KMS-11 (cell line): ENCODE data around the gene NEK5.

Source experiments
- H2AFZ ChIP-seq: fragments of 200-600 bp; sonication (generic); 2 replicates; pipeline ENCODE4 v1.6.1; 2016; ENCODE audit warnings: antibody characterized with exemption, mixed run types, low read depth
- H3K27ac ChIP-seq: fragments of 200-600 bp; sonication (generic); 2 replicates; pipeline ENCODE4 v1.6.1; 2016; ENCODE audit warnings: mild to moderate bottlenecking, mixed run types
- H3K27me3 ChIP-seq: fragments of 200-600 bp; sonication (generic); 2 replicates; pipeline ENCODE4 v1.6.1; 2017; ENCODE audit warnings: mild to moderate bottlenecking, low read depth, mixed run types, moderate library complexity; ENCODE audit not compliant: insufficient read depth
- H3K36me3 ChIP-seq: fragments of 200-600 bp; sonication (generic); 2 replicates; pipeline ENCODE4 v1.6.1; 2017; ENCODE audit warnings: mild to moderate bottlenecking, mixed run types; ENCODE audit not compliant: insufficient read depth
- H3K4me1 ChIP-seq: fragments of 200-600 bp; sonication (generic); 2 replicates; pipeline ENCODE4 v1.6.1; 2016; ENCODE audit warnings: mild to moderate bottlenecking, low read depth, mixed run types; ENCODE audit not compliant: poor library complexity, severe bottlenecking
- H3K4me2 ChIP-seq: fragments of 200-600 bp; sonication (generic); 2 replicates; pipeline ENCODE4 v1.7.0; 2016; ENCODE audit warnings: mild to moderate bottlenecking, mixed run types
- H3K4me3 ChIP-seq: fragments of 200-600 bp; sonication (generic); IDR thresholded peaks from 2 replicates; pipeline ENCODE4 v1.6.1; 2017; ENCODE audit warnings: low read depth, low read length, mixed read lengths; ENCODE audit not compliant: insufficient read depth
- H3K79me2 ChIP-seq: fragments of 200-600 bp; sonication (generic); 2 replicates; pipeline ENCODE4 v1.6.1; 2016; ENCODE audit warnings: low read depth, mixed run types; ENCODE audit not compliant: insufficient read depth
- H3K9ac ChIP-seq: fragments of 200-600 bp; sonication (generic); 2 replicates; pipeline ENCODE4 v1.6.1; 2016; ENCODE audit warnings: mild to moderate bottlenecking, mixed run types
- H4K20me1 ChIP-seq: fragments of 200-600 bp; sonication (generic); 2 replicates; pipeline ENCODE4 v1.6.1; 2016; ENCODE audit warnings: mild to moderate bottlenecking, mixed run types; ENCODE audit not compliant: insufficient read depth
- CTCF ChIP-seq: fragments of 200-600 bp; sonication (generic); conservative IDR thresholded peaks from 2 replicates; pipeline ENCODE4 v1.6.1; 2017; ENCODE audit warnings: low read depth, mild to moderate bottlenecking, antibody characterized with exemption, low read length, moderate library complexity, mixed read lengths

The NEK5 gene

GRCh38 chr13:52001120-52001731, 127.6 kb downstream of the NEK5 start:
- H3K79me2 ChIP-seq, result no peaks in the 10 kb centered on the region

GRCh38 chr13:51999921-52000320, 129.0 kb downstream of the NEK5 start:
- H3K36me3 ChIP-seq, result no peaks in the 10 kb centered on the region
- H3K4me1 ChIP-seq, result peaks cover 4% of the 10 kb centered on the region

More at GRCh38 chr13:52001120-52001731, 127.6 kb downstream of the NEK5 start:
- no peak overlapping the region for H3K4me2 ChIP-seq
- no peaks in the 10 kb centered on the region for H4K20me1 ChIP-seq
- no peak overlapping the region for H3K27ac ChIP-seq
- peak; percentile 53 for TF ChIP-seq CTCF
- H3K36me3 ChIP-seq, result no peaks in the 10 kb centered on the region
- no peaks in the 10 kb centered on the region for H3K27me3 ChIP-seq
- H3K4me1 ChIP-seq, result peaks cover 4% of the 10 kb centered on the region
- no peak overlapping the region for H2AFZ ChIP-seq
- H3K4me3 ChIP-seq, result no peak overlapping the region
- H3K9ac ChIP-seq, result no peak overlapping the region

DNA sequence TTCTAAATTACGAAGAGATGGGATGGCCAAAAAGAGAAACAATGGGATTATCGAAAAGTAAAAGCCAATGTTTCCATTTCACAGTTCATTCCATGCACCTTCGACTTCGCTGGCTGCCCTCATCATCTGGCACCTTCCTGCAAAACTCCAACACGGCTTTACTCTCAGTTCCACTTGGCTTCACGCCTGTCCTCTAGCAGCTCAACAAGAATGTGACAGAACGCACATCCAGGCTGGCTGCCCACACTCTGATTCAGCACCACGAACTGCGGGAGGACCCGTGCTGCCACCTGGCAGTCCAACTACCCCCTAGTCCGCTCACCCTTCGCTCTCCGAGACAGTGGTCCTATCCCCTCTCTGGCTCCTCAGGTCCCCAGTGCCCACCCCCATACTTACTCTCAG, 129.4 kb downstream of the NEK5 start:
- H3K9ac ChIP-seq, result no peak overlapping the region
- H3K27ac ChIP-seq, result no peak overlapping the region
- H3K79me2 ChIP-seq, result no peaks in the 10 kb centered on the region
- no peaks in the 10 kb centered on the region for H3K36me3 ChIP-seq
- peaks cover 4% of the 10 kb centered on the region for H3K4me1 ChIP-seq
- H3K4me2 ChIP-seq, result no peak overlapping the region
- no peak overlapping the region for H3K4me3 ChIP-seq
- H2AFZ ChIP-seq, result no peak overlapping the region
- TF ChIP-seq CTCF, result no peak
- no peaks in the 10 kb centered on the region for H3K27me3 ChIP-seq
- H4K20me1 ChIP-seq, result no peaks in the 10 kb centered on the region

More at GRCh38 chr13:51999921-52000320, 129.0 kb downstream of the NEK5 start:
- H3K4me3 ChIP-seq, result no peak overlapping the region
- no peak overlapping the region for H3K9ac ChIP-seq
- H3K27me3 ChIP-seq, result no peaks in the 10 kb centered on the region
- no peaks in the 10 kb centered on the region for H3K79me2 ChIP-seq
- H3K4me2 ChIP-seq, result no peak overlapping the region
- no peak for TF ChIP-seq CTCF
- H4K20me1 ChIP-seq, result no peaks in the 10 kb centered on the region
- H2AFZ ChIP-seq, result no peak overlapping the region
- no peak overlapping the region for H3K27ac ChIP-seq

GRCh38 chr13:51998723-51999509, 130.0 kb downstream of the NEK5 start:
- Histone ChIP-seq H3K79me2 (no peaks in the 10 kb centered on the region), H2AFZ (no peak overlapping the region), H3K27me3 (no peaks in the 10 kb centered on the region), H3K27ac (no peak overlapping the region), H3K36me3 (no peaks in the 10 kb centered on the region), H3K4me3 (no peak overlapping the region), H3K9ac (no peak overlapping the region), H3K4me1 (peaks cover 4% of the 10 kb centered on the region), H3K4me2 (no peak overlapping the region), H4K20me1 (no peaks in the 10 kb centered on the region)
- TF ChIP-seq CTCF, result no peak
